Upper lobe of left lung (tissue), 4 donors: ENCODE results near the gene IRF2BPL.

Experiments
- EP300 ChIP-seq, 4 donors: sonication (generic); formaldehyde crosslinking; IDR thresholded peaks; one replicate each; pipeline ENCODE4 v1.5.1; 2017; ENCODE audit warnings: antibody characterized with exemption in 4 of 4, control low read depth in 2 of 4
- POLR2A ChIP-seq, 4 donors: fragments of 450-650 bp; IDR thresholded peaks; one replicate each; pipeline ENCODE4 v1.5.1; 2016 to 2017; ENCODE audit warnings: antibody characterized with exemption in 4 of 4, mild to moderate bottlenecking in 2 of 4
- POLR2AphosphoS5 ChIP-seq, 2 donors: sonication (generic); formaldehyde crosslinking; IDR thresholded peaks; one replicate each; pipeline ENCODE4 v1.5.1; 2017; ENCODE audit warnings: antibody characterized with exemption in 2 of 2
- TF ChIP-seq, protein P1 (sequence below), 6 experiments: fragments of 450-650 bp in 4 of 6; fragments of 200-600 bp in 2 of 6; sonication (generic) in 2 of 6; IDR thresholded peaks; one replicate each; pipeline ENCODE4 v1.5.1; 2016 to 2019; ENCODE audit warnings: antibody characterized with exemption in 6 of 6

DNA sequence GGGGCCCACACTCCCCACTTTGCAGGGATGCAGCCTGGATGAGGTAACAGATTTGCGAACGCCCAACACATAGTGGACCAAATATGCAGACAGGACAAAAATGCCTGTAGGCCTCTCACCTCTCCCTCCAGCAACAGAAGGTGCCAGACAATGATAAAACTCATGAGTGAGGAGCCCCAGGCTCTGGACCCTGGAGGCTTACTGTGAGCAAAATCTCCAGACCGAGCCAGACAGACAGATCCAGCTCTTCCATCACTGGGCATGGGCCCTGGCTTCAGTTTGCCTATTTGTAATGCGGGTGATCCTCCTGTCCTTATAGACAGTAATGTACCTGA is 42.3 kb downstream of the IRF2BPL start:
- TF ChIP-seq, protein P1, sequence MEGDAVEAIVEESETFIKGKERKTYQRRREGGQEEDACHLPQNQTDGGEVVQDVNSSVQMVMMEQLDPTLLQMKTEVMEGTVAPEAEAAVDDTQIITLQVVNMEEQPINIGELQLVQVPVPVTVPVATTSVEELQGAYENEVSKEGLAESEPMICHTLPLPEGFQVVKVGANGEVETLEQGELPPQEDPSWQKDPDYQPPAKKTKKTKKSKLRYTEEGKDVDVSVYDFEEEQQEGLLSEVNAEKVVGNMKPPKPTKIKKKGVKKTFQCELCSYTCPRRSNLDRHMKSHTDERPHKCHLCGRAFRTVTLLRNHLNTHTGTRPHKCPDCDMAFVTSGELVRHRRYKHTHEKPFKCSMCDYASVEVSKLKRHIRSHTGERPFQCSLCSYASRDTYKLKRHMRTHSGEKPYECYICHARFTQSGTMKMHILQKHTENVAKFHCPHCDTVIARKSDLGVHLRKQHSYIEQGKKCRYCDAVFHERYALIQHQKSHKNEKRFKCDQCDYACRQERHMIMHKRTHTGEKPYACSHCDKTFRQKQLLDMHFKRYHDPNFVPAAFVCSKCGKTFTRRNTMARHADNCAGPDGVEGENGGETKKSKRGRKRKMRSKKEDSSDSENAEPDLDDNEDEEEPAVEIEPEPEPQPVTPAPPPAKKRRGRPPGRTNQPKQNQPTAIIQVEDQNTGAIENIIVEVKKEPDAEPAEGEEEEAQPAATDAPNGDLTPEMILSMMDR (IDR thresholded peaks at IDR 0.05) = no peak
- TF ChIP-seq POLR2A (IDR thresholded peaks at IDR 0.05) (no peak), POLR2AphosphoS5 (IDR thresholded peaks at IDR 0.05) (no peak), EP300 (IDR thresholded peaks at IDR 0.05) (no peak)
